Testis (tissue), 2 donors: Measurements from ENCODE around the gene CACNA1C.

Source experiments
- CTCF ChIP-seq, 3 experiments: fragments of 450-650 bp in 2 of 3; fragments of 200-600 bp in 1 of 3; sonication (generic) in 1 of 3; IDR thresholded peaks; one replicate each; pipeline ENCODE4 v1.5.1; 2016 to 2019; ENCODE audit warnings: antibody characterized with exemption in 3 of 3, mild to moderate bottlenecking in 2 of 3, moderate library complexity in 1 of 3
- POLR2A ChIP-seq: fragments of 450-650 bp; IDR thresholded peaks from one replicate; pipeline ENCODE4 v1.6.1; 2017; ENCODE audit warnings: antibody characterized with exemption, mild to moderate bottlenecking, moderate library complexity

- TF ChIP-seq CTCF (IDR thresholded peaks at IDR 0.05) = no peak
- TF ChIP-seq POLR2A = no peak
These were observed 616.0 kb downstream of the CACNA1C start for GRCh38 chr12:2668816-2669215.
